ENCODE data around the gene ACVR1B. TPM values are rescaled to one million over a fixed set of nuclear protein-coding genes. Genes with fewer than 3 reads are reported as not detected.

The ACVR1B gene
- total and polyA plus RNA-seq, 2 donors (not counting 3 experiments of a cell fraction or from before 2014, with no cell fraction given): 29.0 to 33.7 TPM

GRCh38 chr12:51923506-51924365 is 27.8 kb upstream of the ACVR1B start:
- Histone ChIP-seq H3K9ac (replicated peaks; ENCODE audit: extremely low read depth, insufficient read depth, low read length) (peak overlapping the region; percentile 7), H3K9me3 (replicated peaks; ENCODE audit: control insufficient read depth, insufficient read depth, low read length) (no peaks in the 10 kb centered on the region), H3K9me1 (replicated peaks; ENCODE audit: control insufficient read depth, extremely low read depth, insufficient read depth, low read length) (no peaks in the 10 kb centered on the region), H4K20me1 (replicated peaks; ENCODE audit: control insufficient read depth, extremely low read depth, insufficient read depth, low read length) (no peaks in the 10 kb centered on the region), H3K4me2 (ENCODE audit: insufficient read depth, low read length) (peak overlapping the region; percentile 7), H3K27ac (ENCODE audit: insufficient read depth, low read depth, low read length) (peak overlapping the region; percentile 99), H2AFZ (ENCODE audit: low read depth, low read length) (no peak overlapping the region), H3K36me3 (ENCODE audit: control insufficient read depth in 2 of 2, extremely low read depth in 1 of 2, insufficient read depth in 2 of 2, low read length in 2 of 2) (peaks cover 13 to 16% of the 10 kb centered on the region in 2 experiments), H3K4me1 (ENCODE audit: control insufficient read depth, extremely low read depth, insufficient read depth, low read length) (peaks cover 54% of the 10 kb centered on the region), H3K4me3 (replicated peaks in 1 of 3; ENCODE audit: insufficient read depth in 1 of 3, low read depth in 1 of 3, low read length in 3 of 3) (no peak overlapping the region), H3K27me3 (ENCODE audit: control insufficient read depth in 2 of 2, insufficient read depth in 2 of 2, low read length in 2 of 2) (no peaks in the 10 kb centered on the region), H3K79me2 (ENCODE audit: control insufficient read depth, insufficient read depth, low read length) (no peaks in the 10 kb centered on the region)
- dilution Hi-C loops (cut with MboI; ENCODE audit: extremely low pct_ligation_motif_present, low sequenced_read_pairs): no loop called here
- TF ChIP-seq EZH2 (IDR thresholded peaks at IDR 0.05; ENCODE audit: borderline replicate concordance, low read depth, low read length, severe bottlenecking): no peak
- TF ChIP-seq GATA2 (IDR thresholded peaks at IDR 0.05; ENCODE audit: insufficient read depth, insufficient read length, low read depth, low read length): no peak
- peak; percentile 92 for TF ChIP-seq POLR2AphosphoS5 (IDR thresholded peaks at IDR 0.05; ENCODE audit: insufficient read depth, low read depth, low read length)
- TF ChIP-seq JUN (IDR thresholded peaks at IDR 0.05; ENCODE audit: borderline replicate concordance, insufficient read depth, insufficient read length, low read depth): no peak
- TF ChIP-seq CTCF (IDR thresholded peaks at IDR 0.05; ENCODE audit: extremely low read depth in 1 of 2, insufficient read depth in 1 of 2, low read depth in 1 of 2, low read length in 2 of 2): peak; percentile 92 to 98
- TF ChIP-seq FOS (IDR thresholded peaks at IDR 0.05; ENCODE audit: borderline replicate concordance, insufficient read depth, low read length): no peak
- no peak for TF ChIP-seq MYC (IDR thresholded peaks at IDR 0.05; ENCODE audit: low read depth, low read length)
- TF ChIP-seq POLR2A (IDR thresholded peaks at IDR 0.05; ENCODE audit: low read depth, low read length): peak; percentile 87
- TF ChIP-seq MAX (IDR thresholded peaks at IDR 0.05; ENCODE audit: insufficient read depth, insufficient read length): no peak
- peak; percentile 69 for DNase-seq (ENCODE audit: low read depth, low spot score)
- ChIA-PET CTCF (interaction anchor here (0.7 to 12.8 kb wide), 14 partner anchors 11 to 503 kb away, joined by 4 to 393 read pairs (median 7); partner anchors contain the start of genes ACVRL1 and ANKRD33), POLR2A (interaction anchor here (1.1 to 2.7 kb wide), 4 partner anchors 11 to 83 kb away, joined by 3 to 12 read pairs (median 8); partner anchors contain the start of gene TAMALIN)
- FAIRE-seq: peak; percentile 88
- no TSS peak for BruUV-seq (replicated peaks)
- intact Hi-C loops (cut with micrococcal nuclease): loop anchor here (1.0 kb wide), 1 partner anchor 28 kb away; no protein-coding TSS in a partner anchor
